Measurements from ENCODE around the gene MYRF.

DNA sequence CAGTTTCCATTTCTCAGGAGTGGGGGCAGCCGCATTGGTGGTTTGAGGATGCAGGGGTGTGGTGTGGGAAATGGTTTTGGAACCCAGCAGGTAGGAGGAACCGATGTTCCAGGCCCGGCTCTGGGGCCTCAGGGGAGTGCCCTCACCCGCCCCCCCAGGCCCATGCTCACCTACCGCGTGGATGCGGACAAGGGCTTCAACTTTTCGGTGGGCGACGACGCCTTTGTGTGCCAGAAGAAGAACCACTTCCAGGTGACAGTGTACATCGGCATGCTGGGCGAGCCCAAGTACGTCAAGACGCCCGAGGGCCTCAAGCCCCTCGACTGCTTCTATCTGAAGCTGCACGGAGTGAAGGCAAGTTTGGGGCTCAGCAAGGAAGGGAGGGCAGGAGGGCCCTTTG lies 21.4 kb downstream of the MYRF start:
- TF ChIP-seq EZH2phosphoT487 (IDR thresholded peaks at IDR 0.05; ENCODE audit: borderline replicate concordance, low read length): no peak
- TF ChIP-seq, protein P1, sequence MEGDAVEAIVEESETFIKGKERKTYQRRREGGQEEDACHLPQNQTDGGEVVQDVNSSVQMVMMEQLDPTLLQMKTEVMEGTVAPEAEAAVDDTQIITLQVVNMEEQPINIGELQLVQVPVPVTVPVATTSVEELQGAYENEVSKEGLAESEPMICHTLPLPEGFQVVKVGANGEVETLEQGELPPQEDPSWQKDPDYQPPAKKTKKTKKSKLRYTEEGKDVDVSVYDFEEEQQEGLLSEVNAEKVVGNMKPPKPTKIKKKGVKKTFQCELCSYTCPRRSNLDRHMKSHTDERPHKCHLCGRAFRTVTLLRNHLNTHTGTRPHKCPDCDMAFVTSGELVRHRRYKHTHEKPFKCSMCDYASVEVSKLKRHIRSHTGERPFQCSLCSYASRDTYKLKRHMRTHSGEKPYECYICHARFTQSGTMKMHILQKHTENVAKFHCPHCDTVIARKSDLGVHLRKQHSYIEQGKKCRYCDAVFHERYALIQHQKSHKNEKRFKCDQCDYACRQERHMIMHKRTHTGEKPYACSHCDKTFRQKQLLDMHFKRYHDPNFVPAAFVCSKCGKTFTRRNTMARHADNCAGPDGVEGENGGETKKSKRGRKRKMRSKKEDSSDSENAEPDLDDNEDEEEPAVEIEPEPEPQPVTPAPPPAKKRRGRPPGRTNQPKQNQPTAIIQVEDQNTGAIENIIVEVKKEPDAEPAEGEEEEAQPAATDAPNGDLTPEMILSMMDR (IDR thresholded peaks at IDR 0.05; ENCODE audit: low read depth, low read length, poor library complexity, severe bottlenecking): no peak
